K562 (cell line): Measurements from ENCODE around the gene MIER2. TPM values are rescaled to one million over a fixed set of nuclear protein-coding genes. Genes with fewer than 3 reads are reported as not detected.

ENCODE experiments used
- ATAC-seq: fragments of 200-7000 bp; cut with Tn5 transposase; 3 replicates; pipeline ENCODE4 v1.9.1; 2020; ENCODE audit warnings: moderate library complexity
- BruUV-seq: library from RNA; stranded (reverse); fragments of 400-500 nt; replicated peaks from 2 replicates; lab custom pipeline; 2021; lab: Mats Ljungman, UMichigan
- CTCF ChIA-PET: fragments of 300-600 bp; formaldehyde crosslinking; extraction: SDS; loops from one replicate; lab custom pipeline; 2021; ENCODE audit warnings: low intra/inter-chr PET ratio; lab: Yijun Ruan, JAX
- POLR2A ChIA-PET: fragments of 300-600, 350-650 bp; sonication (Branson Sonifier 250); formaldehyde crosslinking; extraction: SDS; loops from one replicate; lab custom pipeline; 2021; ENCODE audit warnings: antibody characterized with exemption, inconsistent platforms; lab: Yijun Ruan, JAX
- DNase-seq, 4 experiments: peaks; one replicate each; pipeline versions ENCODE4 v3.0.0 to v3.0.0-alpha.2; 2011 to 2018; ENCODE audit warnings: low spot score in 3 of 4, mixed read lengths in 3 of 4; ENCODE audit errors: extremely low read depth in 1 of 4
- FAIRE-seq: peaks from 2 replicates; lab custom pipeline; 2011; peaks lifted over from hg19 to GRCh38; lab: Jason Lieb, UNC
- H2AFZ ChIP-seq: 2 replicates; pipeline ENCODE4 v1.6.0; 2011; ENCODE audit warnings: low read depth, low read length, control low read depth, inconsistent platforms
- H3K27ac ChIP-seq: fragments of 200-600 bp; 3 replicates; pipeline ENCODE4 v1.8.0; 2011; ENCODE audit warnings: low read depth, mild to moderate bottlenecking, control low read depth, inconsistent platforms, low read length, moderate library complexity, mixed read lengths; ENCODE audit errors: extremely low read depth
- H3K27me3 ChIP-seq, 2 experiments: fragments of 300-600 bp in 1 of 2; 2 replicates in 1 of 2; 3 replicates in 1 of 2; pipeline versions ENCODE4 v1.6.0 to v1.8.0; 2011; ENCODE audit warnings: inconsistent platforms in 2 of 2, low read length in 2 of 2, mild to moderate bottlenecking in 1 of 2, mixed read lengths in 1 of 2, moderate library complexity in 1 of 2; ENCODE audit not compliant: control insufficient read depth in 2 of 2, insufficient read depth in 2 of 2
- H3K36me3 ChIP-seq: fragments of 300-600 bp; 3 replicates; pipeline ENCODE4 v1.8.0; 2011; ENCODE audit warnings: mild to moderate bottlenecking, low read length, inconsistent platforms; ENCODE audit not compliant: control insufficient read depth, insufficient read depth
- H3K4me1 ChIP-seq, 2 experiments: fragments of 200-600 bp in 1 of 2; replicated peaks in 1 of 2; 2 replicates in 1 of 2; 3 replicates in 1 of 2; pipeline versions ENCODE4 v1.5.1 to v1.8.0; 2011; ENCODE audit warnings: inconsistent platforms in 2 of 2, low read length in 2 of 2, mild to moderate bottlenecking in 1 of 2, mixed read lengths in 1 of 2, moderate library complexity in 1 of 2; ENCODE audit not compliant: control insufficient read depth in 2 of 2, insufficient read depth in 2 of 2
- H3K4me2 ChIP-seq: 2 replicates; pipeline ENCODE4 v1.6.1; 2011; ENCODE audit warnings: low read length, control low read depth, inconsistent platforms, mixed read lengths; ENCODE audit not compliant: insufficient read depth
- H3K4me3 ChIP-seq: fragments of 200-600 bp; sonication (generic), shearing (Covaris generic); 2 replicates; pipeline ENCODE4 v1.5.1; 2016; ENCODE audit warnings: control low read depth, inconsistent platforms
- H3K79me2 ChIP-seq: fragments of 200-600 bp; 3 replicates; pipeline ENCODE4 v1.8.0; 2011; ENCODE audit warnings: low read length, inconsistent platforms; ENCODE audit not compliant: control insufficient read depth, insufficient read depth
- H3K9ac ChIP-seq, 2 experiments: 2 replicates each; pipeline versions ENCODE4 v1.6.0 to v1.6.1; 2011; ENCODE audit warnings: low read depth in 2 of 2, low read length in 2 of 2, control low read depth in 1 of 2, inconsistent platforms in 1 of 2, mild to moderate bottlenecking in 1 of 2, mixed read lengths in 1 of 2; ENCODE audit not compliant: insufficient read depth in 1 of 2
- H3K9me1 ChIP-seq: one replicate; pipeline ENCODE4 v1.6.0; 2011; ENCODE audit warnings: inconsistent platforms, mild to moderate bottlenecking, low read length, moderate library complexity; ENCODE audit not compliant: control insufficient read depth, insufficient read depth
- H3K9me3 ChIP-seq: replicated peaks from 2 replicates; pipeline ENCODE4 v1.5.1; 2011; ENCODE audit warnings: low read depth, low read length, inconsistent platforms; ENCODE audit not compliant: control insufficient read depth, insufficient read depth
- H4K20me1 ChIP-seq: replicated peaks from 2 replicates; pipeline ENCODE4 v1.6.1; 2011; ENCODE audit warnings: low read length, inconsistent platforms, mixed read lengths; ENCODE audit not compliant: control insufficient read depth, insufficient read depth
- ATF7 ChIP-seq: fragments of 450-650 bp; IDR thresholded peaks from 2 replicates; pipeline ENCODE4 v1.7.1; 2014; ENCODE audit warnings: mild to moderate bottlenecking, moderate library complexity
- CEBPB ChIP-seq: fragments of 450-650 bp; IDR thresholded peaks from 2 replicates; pipeline ENCODE4 v1.6.1; 2016; ENCODE audit warnings: missing genetic modification characterization, missing compliant biosample characterization
- CHCHD3 ChIP-seq: fragments of 250-450 bp; sonication (Bioruptor Pico); IDR thresholded peaks from 2 replicates; pipeline ENCODE4 v2.1.2; 2022; ENCODE audit warnings: mild to moderate bottlenecking
- CHD4 ChIP-seq: fragments of 200-600 bp; sonication (generic); IDR thresholded peaks from 3 replicates; pipeline ENCODE4 v1.6.1; 2012; ENCODE audit warnings: low read depth, mild to moderate bottlenecking, mixed read lengths, low read length, inconsistent platforms; ENCODE audit not compliant: insufficient read depth, insufficient replicate concordance, poor library complexity, severe bottlenecking
- CSDE1 ChIP-seq, 2 experiments: fragments of 450-650 bp; IDR thresholded peaks; 2 replicates each; pipeline ENCODE4 v1.6.1; 2016; ENCODE audit warnings: mild to moderate bottlenecking in 1 of 2
- CTCFL ChIP-seq: IDR thresholded peaks from 2 replicates; pipeline ENCODE4 v1.6.1; 2011; ENCODE audit warnings: borderline replicate concordance, low read depth, mild to moderate bottlenecking, moderate library complexity, low read length; ENCODE audit not compliant: insufficient read depth, poor library complexity, severe bottlenecking
- ELK1 ChIP-seq: sonication (generic); formaldehyde crosslinking; IDR thresholded peaks from 2 replicates; pipeline ENCODE4 v1.8.1; 2022; ENCODE audit warnings: missing genetic modification reagents
- EZH2 ChIP-seq: IDR thresholded peaks from 2 replicates; pipeline ENCODE4 v1.6.1; 2012; ENCODE audit warnings: low read depth, mild to moderate bottlenecking, inconsistent platforms, low read length, borderline replicate concordance
- MYNN ChIP-seq, 2 experiments: sonication (generic); formaldehyde crosslinking in 1 of 2; IDR thresholded peaks; 2 replicates each; pipeline versions ENCODE4 v1.5.0 to v1.6.1; 2016 to 2020; ENCODE audit warnings: antibody characterized with exemption in 1 of 2, missing genetic modification reagents in 1 of 2
- NCOR1 ChIP-seq: fragments of 450-650 bp; IDR thresholded peaks from 2 replicates; pipeline ENCODE4 v1.6.1; 2016; ENCODE audit warnings: mild to moderate bottlenecking, moderate library complexity
- SIN3A ChIP-seq, 2 experiments: fragments of 150-350 bp in 1 of 2; IDR thresholded peaks; 2 replicates each; pipeline ENCODE4 v1.6.1; 2011 to 2016; ENCODE audit warnings: borderline replicate concordance in 2 of 2, low read depth in 2 of 2, low read length in 2 of 2, mild to moderate bottlenecking in 2 of 2, moderate library complexity in 2 of 2; ENCODE audit not compliant: control insufficient read depth in 1 of 2
- SMARCB1 ChIP-seq: IDR thresholded peaks from 2 replicates; pipeline ENCODE4 v1.6.1; 2011; ENCODE audit warnings: improper control_type of control experiment, low read depth; ENCODE audit not compliant: insufficient read length
- SOX6 ChIP-seq: fragments of 450-650 bp; IDR thresholded peaks from 2 replicates; pipeline ENCODE4 v1.6.1; 2014; ENCODE audit warnings: mild to moderate bottlenecking
- ZNF511 ChIP-seq: sonication (generic); formaldehyde crosslinking; IDR thresholded peaks from 2 replicates; pipeline ENCODE4 v1.8.0; 2022; ENCODE audit warnings: mild to moderate bottlenecking, missing genetic modification reagents
- ZNF717 ChIP-seq: fragments of 250-450 bp; sonication (Bioruptor Pico); IDR thresholded peaks from 2 replicates; pipeline ENCODE4 v1.5.0; 2021
- WGBS: fragments of 100-300 bp; shearing (Covaris generic); methylation state at CpG from one replicate; pipeline ENCODE4 v1.1.6; 2016; ENCODE audit warnings: low coverage, mixed read lengths; ENCODE audit not compliant: insufficient coverage; ENCODE audit errors: missing lambda C conversion rate; 5-methylcytosine and 5-hydroxymethylcytosine counted together
- in situ Hi-C: fragments of 300-500 bp; cut with MboI; formaldehyde crosslinking; loops from 4 replicates; pipeline ENCODE4 v1.15.0; 2018; ENCODE audit warnings: inconsistent platforms, mixed read lengths
- intact Hi-C: fragments of 100-400 bp; cut with micrococcal nuclease; formaldehyde crosslinking; loops from 2 replicates; pipeline ENCODE4 v1.14.2; 2022
- polyA plus RNA-seq, 8 experiments: library from polyadenylated mRNA; depleted of rRNA in 4 of 8; stranded (reverse) in 5 of 8; unstranded in 3 of 8; fragments of >200 nt; fragmentation: Nextera tagmentation in 2 of 8; fragmentation: Illumina TruSeq in 1 of 8; extraction: Ambion mirVana in 2 of 8; extraction: Trizol in 1 of 8; gene quantifications; 2 replicates each; pipeline versions ENCODE4 v1.2.1 to v1.2.3, GENCODE V29; 2011 to 2014; ENCODE audit warnings: inconsistent platforms in 1 of 8, missing spikeins in 1 of 8
- total RNA-seq, 7 experiments: library from RNA; depleted of rRNA in 6 of 7; stranded (reverse); fragments of >200 nt in 6 of 7; fragmentation: Illumina TruSeq in 2 of 7; extraction: Trizol in 2 of 7; gene quantifications; 2 replicates each; pipeline versions ENCODE4 v1.2.1 to v1.2.3, GENCODE V29; 2011 to 2021; ENCODE audit warnings: low replicate concordance in 1 of 7

MIER2 gene
- total and polyA plus RNA-seq, 9 of the 15 experiments (the other 6 are each of a cell fraction or from before 2014, with no cell fraction given): 0.46 to 34.7 (median 15.6) TPM

- Histone ChIP-seq H2AFZ (no peak overlapping the region), H3K4me3 (no peak overlapping the region), H3K36me3 (peaks cover 91% of the 10 kb centered on the region), H3K27ac (no peak overlapping the region), H3K4me2 (no peak overlapping the region), H3K4me1 (no peaks in the 10 kb centered on the region; a peak in 1 of 5 replicates), H3K27me3 (no peaks in the 10 kb centered on the region), H3K79me2 (peaks cover 4% of the 10 kb centered on the region), H3K9me3 (peaks cover 30% of the 10 kb centered on the region), H3K9me1 (no peaks in the 10 kb centered on the region), H4K20me1 (no peaks in the 10 kb centered on the region), H3K9ac (no peak overlapping the region; a peak in 1 of 4 replicates)
- CTCF ChIA-PET: interaction anchor here (0.6 kb wide), 1 partner anchor 9 kb away, joined by 3 read pairs; no protein-coding TSS in a partner anchor
- no TSS peak for BruUV-seq
- POLR2A ChIA-PET: no interaction called here
- 97% methylated on average over 10 of the region's 15 CpGs for WGBS
- no peak for FAIRE-seq
- DNase-seq: no peak
- in situ Hi-C loops (no loop called here), intact Hi-C loops (no loop called here)
- no peak for ATAC-seq
- TF ChIP-seq CSDE1 (IDR thresholded peaks at IDR 0.05) (no peak), CTCFL (no peak), MYNN (IDR thresholded peaks at IDR 0.05) (no peak), MYNN (CRISPR knock-in tag; IDR thresholded peaks at IDR 0.05) (no peak), CEBPB (tag) (no peak), SIN3A (IDR thresholded peaks at IDR 0.05; ENCODE audit: borderline replicate concordance in 2 of 2, control insufficient read depth in 1 of 2, low read depth in 2 of 2, low read length in 2 of 2) (no peak), EZH2 (no peak), ZNF717 (CRISPR knock-in tag) (no peak), ZNF511 (CRISPR knock-in tag) (no peak), SOX6 (no peak), CHCHD3 (CRISPR knock-in tag) (no peak), SMARCB1 (no peak), NCOR1 (no peak), ELK1 (CRISPR knock-in tag) (no peak), CHD4 (no peak), ATF7 (no peak)
These were observed 17.7 kb downstream of the MIER2 start for GRCh38 chr19:326871-327270.
